HepG2 (cell line): ENCODE results near the gene RBCK1. TPM values are rescaled to one million over a fixed set of nuclear protein-coding genes. Genes with fewer than 3 reads are reported as not detected.

Source experiments
- GFI1 ChIP-seq: sonication (generic); formaldehyde crosslinking; IDR thresholded peaks from 2 replicates; pipeline ENCODE4 v1.5.0; 2020; ENCODE audit warnings: missing genetic modification reagents, mild to moderate bottlenecking, borderline replicate concordance
- TBL1XR1 ChIP-seq: fragments of 150-350 bp; IDR thresholded peaks from 2 replicates; pipeline ENCODE4 v1.6.1; 2014; ENCODE audit warnings: borderline replicate concordance, low read length; ENCODE audit not compliant: partially characterized antibody
- TRAFD1 ChIP-seq: sonication (generic); formaldehyde crosslinking; IDR thresholded peaks from 2 replicates; pipeline ENCODE4 v1.5.1; 2020; ENCODE audit warnings: missing genetic modification reagents, mild to moderate bottlenecking, borderline replicate concordance
- ZBTB25 ChIP-seq: IDR thresholded peaks from 2 replicates; pipeline ENCODE4 v1.6.1; 2018; ENCODE audit warnings: missing genetic modification reagents
- ZNF224 ChIP-seq: sonication (generic); formaldehyde crosslinking; IDR thresholded peaks from 2 replicates; pipeline ENCODE4 v1.5.0; 2020; ENCODE audit warnings: mild to moderate bottlenecking, missing genetic modification reagents
- ZNF232 ChIP-seq: sonication (generic); formaldehyde crosslinking; IDR thresholded peaks from 2 replicates; pipeline ENCODE4 v1.4.0; 2020; ENCODE audit warnings: missing genetic modification reagents, borderline replicate concordance
- ZNF235 ChIP-seq: sonication (generic); formaldehyde crosslinking; IDR thresholded peaks from 2 replicates; pipeline ENCODE4 v1.8.1; 2023; ENCODE audit warnings: mild to moderate bottlenecking, missing genetic modification reagents, borderline replicate concordance
- ZNF318 ChIP-seq: sonication (generic); formaldehyde crosslinking; IDR thresholded peaks from 2 replicates; pipeline ENCODE4 v1.4.0; 2020; ENCODE audit warnings: mild to moderate bottlenecking, missing genetic modification reagents
- ZNF646 ChIP-seq: sonication (generic); formaldehyde crosslinking; IDR thresholded peaks from 2 replicates; pipeline ENCODE4 v1.9.0; 2021; ENCODE audit warnings: mild to moderate bottlenecking, missing genetic modification reagents
- polyA plus RNA-seq, 8 experiments: library from polyadenylated mRNA; depleted of rRNA in 3 of 8; stranded (reverse) in 7 of 8; unstranded in 1 of 8; fragments of >200 nt; fragmentation: Illumina TruSeq in 4 of 8; extraction: Trizol in 4 of 8; gene quantifications; 2 replicates each; pipeline versions ENCODE4 v1.2.1 to v1.2.3, GENCODE V29; 2011 to 2016; ENCODE audit warnings: low read depth in 4 of 8, missing spikeins in 1 of 8, mixed read lengths in 1 of 8; ENCODE audit not compliant: insufficient read depth in 1 of 8
- total RNA-seq, 5 experiments: library from RNA; depleted of rRNA; stranded (reverse); fragments of >200 nt; fragmentation: Illumina TruSeq; extraction: Trizol; gene quantifications; 2 replicates each; pipeline ENCODE4 v1.2.3, GENCODE V29; 2016; ENCODE audit warnings: low read depth in 1 of 5

Gene RBCK1
- total and polyA plus RNA-seq, 2 of the 13 experiments (the other 11 are each of a cell fraction or from before 2014, with no cell fraction given): 149 to 215 TPM

- no peak for TF ChIP-seq TRAFD1
- peak; percentile 92 for TF ChIP-seq GFI1
- TF ChIP-seq ZNF235 (CRISPR knock-in tag): peak; percentile 35; the same call in 1 of the 2 replicates
- peak; percentile 95 for TF ChIP-seq ZNF318 (CRISPR knock-in tag)
- TF ChIP-seq ZNF646 (CRISPR knock-in tag): no peak; the same call in 1 of the 2 replicates
- peak; percentile 13 for TF ChIP-seq ZNF224 (CRISPR knock-in tag)
- no peak for TF ChIP-seq TBL1XR1
- TF ChIP-seq ZNF232: peak; percentile 89; the same call in 1 of the 2 replicates
- peak; percentile 99 for TF ChIP-seq ZBTB25 (CRISPR knock-in tag)
Measured at GRCh38 chr20:371755-372542, 36.1 kb upstream of the RBCK1 start (continued).
